Tibial nerve (tissue), 4 donors: ENCODE data around the gene SERINC5. TPM values are rescaled to one million over a fixed set of nuclear protein-coding genes. Genes with fewer than 3 reads are reported as not detected.

ENCODE experiments used
- DNase-seq, 2 donors: peaks; one replicate each; pipeline ENCODE4 v3.0.0-alpha.2; 2019; ENCODE audit warnings: low spot score in 2 of 2
- H3K27ac ChIP-seq, 4 donors: fragments of 200-600 bp; sonication (generic) in 3 of 4; one replicate each; pipeline ENCODE4 v1.5.1; 2017 to 2019; ENCODE audit warnings: mild to moderate bottlenecking in 1 of 4
- H3K27me3 ChIP-seq, 2 donors: fragments of 200-600 bp; sonication (generic) in 1 of 2; one replicate each; pipeline versions ENCODE4 v1.5.1 to v1.6.0; 2017 to 2019
- H3K36me3 ChIP-seq, 3 donors: fragments of 200-600 bp; sonication (generic); one replicate each; pipeline ENCODE4 v1.5.1; 2018 to 2019
- H3K4me1 ChIP-seq, 4 donors: fragments of 200-600 bp; sonication (generic) in 3 of 4; one replicate each; pipeline ENCODE4 v1.5.1; 2017 to 2019
- H3K4me3 ChIP-seq, 4 donors: fragments of 200-600 bp; sonication (generic) in 3 of 4; one replicate each; pipeline ENCODE4 v1.5.1; 2017 to 2019; ENCODE audit warnings: mild to moderate bottlenecking in 1 of 4, moderate library complexity in 1 of 4
- H3K9me3 ChIP-seq, 4 donors: fragments of 200-600 bp; sonication (generic) in 3 of 4; one replicate each; pipeline ENCODE4 v1.5.1; 2017 to 2019
- EP300 ChIP-seq, 2 donors: sonication (generic); formaldehyde crosslinking; IDR thresholded peaks; one replicate each; pipeline ENCODE4 v1.6.1; 2017; ENCODE audit warnings: antibody characterized with exemption in 2 of 2, mild to moderate bottlenecking in 1 of 2
- POLR2A ChIP-seq, 2 donors: fragments of 450-650 bp; IDR thresholded peaks; one replicate each; pipeline ENCODE4 v1.6.1; 2017; ENCODE audit warnings: antibody characterized with exemption in 2 of 2, mild to moderate bottlenecking in 2 of 2, moderate library complexity in 2 of 2
- WGBS, 2 donors: methylation state at CpG; one replicate each; pipeline ENCODE4 v1.1.5; 2018; 5-methylcytosine and 5-hydroxymethylcytosine counted together
- total RNA-seq, 4 donors: library from RNA; depleted of rRNA; stranded (reverse); fragments of >200 nt; gene quantifications; one replicate each; pipeline ENCODE4 v1.1.0, GENCODE V29; 2016
- TF ChIP-seq, protein P1 (sequence below), 5 experiments: fragments of 200-600 bp in 3 of 5; fragments of 450-650 bp in 2 of 5; sonication (generic) in 3 of 5; IDR thresholded peaks; one replicate each; pipeline ENCODE4 v1.5.1; 2016 to 2019; ENCODE audit warnings: antibody characterized with exemption in 5 of 5, mild to moderate bottlenecking in 3 of 5, moderate library complexity in 2 of 5

SERINC5 gene
- total RNA-seq, 4 donors from 2014 or later: 29.1 to 35.8 (median 32.3) TPM

DNA sequence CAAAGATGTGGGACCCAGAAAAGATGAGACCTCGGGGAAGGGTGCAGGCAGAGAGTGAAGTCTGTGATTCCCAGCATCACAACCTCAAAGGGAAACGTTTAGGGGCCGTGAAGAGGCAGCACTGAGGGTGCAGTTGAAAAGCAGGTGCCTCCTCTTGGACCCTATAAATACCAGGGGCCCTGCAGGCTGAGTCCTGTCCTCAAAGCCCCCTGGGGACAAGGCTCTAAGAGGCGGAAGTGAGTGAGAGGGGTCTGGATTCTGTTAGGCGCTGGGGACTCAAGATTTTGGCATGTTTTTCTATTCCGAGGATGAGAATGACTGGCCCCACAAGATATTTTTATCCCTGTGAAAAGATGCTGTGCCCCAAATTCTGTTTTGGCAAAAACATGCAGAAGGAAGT lies 112.9 kb downstream of the SERINC5 start:
- 78 to 79% methylated on average over 6 of the region's 6 CpGs for WGBS, 2 donors
- Histone ChIP-seq H3K27ac (peak overlapping the region in 2 of 4 donors; percentile 91 to 94), H3K4me3 (no peak overlapping the region), H3K9me3 (no peaks in the 10 kb centered on the region), H3K36me3 (peaks cover 0 to 46% (median 9%) of the 10 kb centered on the region in 3 donors), H3K27me3 (no peaks in the 10 kb centered on the region), H3K4me1 (peaks cover 0 to 35% (median 19%) of the 10 kb centered on the region in 4 donors)
- DNase-seq: no peak
- TF ChIP-seq EP300 (IDR thresholded peaks at IDR 0.05) (no peak), POLR2A (IDR thresholded peaks at IDR 0.05) (no peak)
- TF ChIP-seq, protein P1, sequence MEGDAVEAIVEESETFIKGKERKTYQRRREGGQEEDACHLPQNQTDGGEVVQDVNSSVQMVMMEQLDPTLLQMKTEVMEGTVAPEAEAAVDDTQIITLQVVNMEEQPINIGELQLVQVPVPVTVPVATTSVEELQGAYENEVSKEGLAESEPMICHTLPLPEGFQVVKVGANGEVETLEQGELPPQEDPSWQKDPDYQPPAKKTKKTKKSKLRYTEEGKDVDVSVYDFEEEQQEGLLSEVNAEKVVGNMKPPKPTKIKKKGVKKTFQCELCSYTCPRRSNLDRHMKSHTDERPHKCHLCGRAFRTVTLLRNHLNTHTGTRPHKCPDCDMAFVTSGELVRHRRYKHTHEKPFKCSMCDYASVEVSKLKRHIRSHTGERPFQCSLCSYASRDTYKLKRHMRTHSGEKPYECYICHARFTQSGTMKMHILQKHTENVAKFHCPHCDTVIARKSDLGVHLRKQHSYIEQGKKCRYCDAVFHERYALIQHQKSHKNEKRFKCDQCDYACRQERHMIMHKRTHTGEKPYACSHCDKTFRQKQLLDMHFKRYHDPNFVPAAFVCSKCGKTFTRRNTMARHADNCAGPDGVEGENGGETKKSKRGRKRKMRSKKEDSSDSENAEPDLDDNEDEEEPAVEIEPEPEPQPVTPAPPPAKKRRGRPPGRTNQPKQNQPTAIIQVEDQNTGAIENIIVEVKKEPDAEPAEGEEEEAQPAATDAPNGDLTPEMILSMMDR (IDR thresholded peaks at IDR 0.05): no peak

DNA sequence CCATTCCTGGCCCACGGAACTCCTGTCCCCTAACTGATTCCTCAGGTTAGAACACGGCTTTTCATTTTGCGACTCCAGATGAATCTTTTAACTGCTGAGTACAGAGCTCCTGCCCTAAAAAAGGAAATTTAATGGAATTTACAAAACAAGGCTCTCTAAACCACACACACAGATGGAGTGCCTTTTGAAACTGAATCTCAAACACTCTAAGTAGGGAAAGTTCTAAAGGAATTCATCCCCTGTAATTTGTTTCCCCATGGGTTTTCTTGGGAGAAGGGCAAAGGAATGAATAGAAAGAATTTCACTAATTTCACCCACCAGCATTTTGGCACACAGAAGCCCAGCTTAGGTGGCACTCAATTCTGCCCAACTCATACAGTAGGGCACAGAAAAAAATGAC lies 114.2 kb downstream of the SERINC5 start:
- no peak for DNase-seq
- no peak overlapping the region for H3K4me3 ChIP-seq
- H3K9me3 ChIP-seq: no peaks in the 10 kb centered on the region
- TF ChIP-seq EP300 (IDR thresholded peaks at IDR 0.05): no peak
- TF ChIP-seq, protein P1 (IDR thresholded peaks at IDR 0.05): no peak
- 44 to 47% methylated on average over 3 of the region's 3 CpGs for WGBS, 2 donors
- H3K27me3 ChIP-seq: no peaks in the 10 kb centered on the region
- peak overlapping the region; percentile 75 to 94 (median 86) for H3K27ac ChIP-seq
- peaks cover 0 to 42% (median 9%) of the 10 kb centered on the region in 3 donors for H3K36me3 ChIP-seq
- peaks cover 0 to 35% (median 19%) of the 10 kb centered on the region in 4 donors for H3K4me1 ChIP-seq

DNA sequence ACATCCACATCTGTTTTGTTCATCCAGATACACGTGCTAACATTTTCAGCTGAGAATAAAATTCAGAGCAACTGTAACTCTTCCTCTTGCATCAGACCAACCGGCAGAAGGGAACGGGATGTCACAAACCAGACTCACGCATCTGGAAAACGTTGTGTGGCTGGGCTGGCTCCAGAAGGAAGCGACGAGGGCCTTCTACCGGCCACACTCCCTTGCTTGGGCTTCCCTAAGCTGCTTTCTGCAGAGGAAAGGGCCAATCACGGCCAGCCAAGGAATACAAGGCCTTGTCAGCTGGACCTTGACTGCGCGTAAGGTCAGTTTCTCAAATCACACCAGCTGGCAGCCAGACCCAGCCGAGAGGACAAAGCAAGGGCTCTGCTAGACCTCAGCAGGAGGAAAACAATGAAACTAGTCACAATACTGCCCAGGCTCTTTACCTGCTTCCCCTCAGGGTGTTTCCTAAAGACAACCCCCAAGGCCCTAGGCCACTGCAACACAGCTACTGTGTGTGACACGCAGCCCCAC lies 114.6 kb downstream of the SERINC5 start:
- peak; percentile 74 to 95 for TF ChIP-seq EP300 (IDR thresholded peaks at IDR 0.05)
- TF ChIP-seq, protein P1 (IDR thresholded peaks at IDR 0.05): peak in 1 of 5 experiments; percentile 17
- TF ChIP-seq POLR2A (IDR thresholded peaks at IDR 0.05): peak in 1 of 2 donors; percentile 48
- DNase-seq: peak; percentile 76 to 81
- H3K36me3 ChIP-seq: peaks cover 0 to 38% (median 9%) of the 10 kb centered on the region in 3 donors
- H3K27ac ChIP-seq: peak overlapping the region; percentile 75 to 94 (median 86)
- H3K27me3 ChIP-seq: no peaks in the 10 kb centered on the region
- no peak overlapping the region for H3K4me3 ChIP-seq
- peaks cover 0 to 35% (median 20%) of the 10 kb centered on the region in 4 donors for H3K4me1 ChIP-seq
- 11 to 19% methylated on average over 11 to 13 of the region's 13 CpGs for WGBS, 2 donors
- H3K9me3 ChIP-seq: no peaks in the 10 kb centered on the region

DNA sequence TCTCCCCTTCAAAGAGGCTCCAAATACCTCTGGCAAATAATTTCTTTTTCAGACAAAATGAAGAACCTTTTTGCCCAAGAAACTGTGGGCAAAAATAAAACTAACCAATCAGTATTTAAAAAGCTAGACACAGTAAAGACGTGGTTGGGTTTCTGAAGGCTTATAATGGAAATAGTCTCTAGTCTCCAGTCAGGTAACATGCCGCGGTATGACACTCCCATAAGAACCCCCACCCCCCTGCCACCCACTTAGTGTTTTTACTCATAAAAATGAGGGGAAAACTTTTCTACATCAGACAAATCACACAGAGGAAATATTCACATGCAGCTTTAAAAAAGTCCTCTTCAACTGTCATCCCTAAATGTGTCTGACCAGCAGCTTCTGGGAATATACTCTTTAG lies 115.4 kb downstream of the SERINC5 start:
- H3K27ac ChIP-seq: peak overlapping the region; percentile 53 to 94 (median 86)
- no peaks in the 10 kb centered on the region for H3K9me3 ChIP-seq
- 66 to 72% methylated on average over 3 of the region's 3 CpGs for WGBS, 2 donors
- H3K27me3 ChIP-seq: no peaks in the 10 kb centered on the region
- DNase-seq: no peak
- no peak overlapping the region for H3K4me3 ChIP-seq
- H3K36me3 ChIP-seq: peaks cover 0 to 30% (median 9%) of the 10 kb centered on the region in 3 donors
- no peak for TF ChIP-seq POLR2A (IDR thresholded peaks at IDR 0.05)
- TF ChIP-seq, protein P1 (IDR thresholded peaks at IDR 0.05): no peak
- TF ChIP-seq EP300 (IDR thresholded peaks at IDR 0.05): no peak
- H3K4me1 ChIP-seq: peaks cover 0 to 37% (median 20%) of the 10 kb centered on the region in 4 donors

DNA sequence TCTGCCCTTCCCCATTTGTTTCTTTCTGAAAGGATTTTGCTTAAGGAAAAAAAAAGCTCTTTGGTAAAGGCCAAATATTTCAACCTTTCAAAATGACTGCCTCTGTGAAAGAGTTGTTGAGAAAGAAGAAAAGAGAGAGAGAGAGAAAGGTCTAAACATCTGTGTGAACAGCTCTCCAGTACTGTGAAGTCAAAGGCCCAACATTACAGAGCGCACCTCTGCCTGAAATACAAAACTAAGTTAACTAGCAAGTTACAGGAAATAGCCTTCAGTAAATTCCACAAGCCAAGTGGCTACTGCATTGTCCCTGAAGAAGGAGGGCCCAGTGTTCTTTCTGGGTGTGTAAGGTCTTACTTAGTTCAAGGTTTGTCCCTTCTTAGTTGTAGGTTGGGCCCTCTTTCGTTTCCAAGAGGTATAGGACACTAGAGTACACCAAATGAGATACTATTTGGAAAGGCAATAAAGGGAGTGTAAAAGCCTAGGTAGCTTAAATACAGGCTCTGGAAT lies 116.3 kb downstream of the SERINC5 start:
- Histone ChIP-seq H3K27ac (peak overlapping the region in 3 of 4 donors; percentile 53 to 94 (median 91)), H3K9me3 (no peaks in the 10 kb centered on the region), H3K36me3 (peaks cover 0 to 24% (median 8%) of the 10 kb centered on the region in 3 donors), H3K4me3 (no peak overlapping the region), H3K27me3 (no peaks in the 10 kb centered on the region), H3K4me1 (peaks cover 0 to 47% (median 20%) of the 10 kb centered on the region in 4 donors)
- DNase-seq: no peak
- 81% methylated on average over 2 of the region's 2 CpGs for WGBS, 2 donors
- no peak for TF ChIP-seq POLR2A (IDR thresholded peaks at IDR 0.05)
- TF ChIP-seq, protein P1 (IDR thresholded peaks at IDR 0.05): no peak
- TF ChIP-seq EP300 (IDR thresholded peaks at IDR 0.05): no peak
